Suppressor macrophage treated with lipopolysaccharide for 4 hours (primary cell): Measurements from ENCODE around the gene GHRHR.

Source experiments
- DNase-seq: peaks from one replicate; pipeline ENCODE4 v3.0.0-alpha.2; 2020

GHRHR gene

DNA sequence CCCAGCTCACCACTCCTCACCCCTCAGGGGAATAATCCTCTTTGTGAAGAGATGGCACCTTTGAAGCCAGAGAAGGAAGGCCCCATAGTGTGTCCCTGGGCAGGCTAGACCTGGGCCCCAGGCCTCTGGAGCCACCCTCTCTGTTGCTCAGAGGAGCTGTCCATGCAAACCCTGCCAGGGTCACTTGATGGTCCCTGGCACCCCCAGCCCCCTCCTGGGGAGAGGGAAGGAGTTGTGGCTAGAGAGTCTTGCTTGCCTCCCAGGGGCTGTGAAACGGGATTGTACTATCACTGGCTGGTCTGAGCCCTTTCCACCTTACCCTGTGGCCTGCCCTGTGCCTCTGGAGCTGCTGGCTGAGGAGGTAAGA lies 5.8 kb downstream of the GHRHR start:
- DNase-seq = no peak

DNA sequence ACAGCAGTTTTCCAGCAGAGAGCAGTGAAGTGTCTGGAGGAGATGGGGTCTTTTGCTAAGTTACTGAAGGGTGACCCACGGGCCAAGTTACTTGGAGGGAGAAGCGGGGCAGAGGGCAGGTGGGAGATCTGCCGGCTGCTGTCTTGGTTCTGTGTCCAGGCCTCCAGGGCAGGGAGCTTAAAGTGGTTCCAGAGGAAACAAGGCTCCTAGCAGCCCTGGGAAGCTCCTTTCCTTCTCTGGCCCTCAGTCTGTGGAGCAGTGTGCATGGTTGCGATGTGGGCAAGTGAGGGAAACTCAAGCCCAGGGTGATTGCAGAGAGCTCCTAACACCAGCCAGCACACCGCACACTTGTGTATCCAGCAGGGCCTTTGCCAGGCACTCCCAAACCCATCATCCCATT lies 6.3 kb downstream of the GHRHR start:
- no peak for DNase-seq

DNA sequence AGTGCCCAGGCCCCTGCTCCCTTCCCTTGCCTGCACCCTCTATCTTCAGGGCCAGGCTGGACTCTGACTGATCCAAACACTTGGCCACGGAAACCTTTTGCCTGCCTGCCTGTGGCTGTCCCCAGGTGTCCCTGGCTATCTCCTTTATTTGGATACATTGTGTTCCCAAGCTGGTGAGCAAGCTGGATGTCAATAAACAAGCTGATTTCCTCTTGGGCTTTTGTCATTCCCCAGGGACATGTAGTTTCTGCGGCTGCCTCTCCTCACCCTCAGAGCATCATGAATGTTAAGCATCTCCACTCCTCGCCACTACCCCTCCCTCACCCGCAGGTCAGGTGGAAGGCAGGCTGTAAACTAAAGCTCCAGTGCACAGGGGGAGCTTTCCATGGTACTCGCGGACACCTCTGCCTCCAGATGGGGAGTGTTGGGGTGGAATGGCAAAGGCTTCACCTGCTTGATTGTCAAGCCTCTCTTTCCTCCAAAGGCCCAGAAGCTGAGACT lies 6.9 kb downstream of the GHRHR start:
- DNase-seq = no peak

DNA sequence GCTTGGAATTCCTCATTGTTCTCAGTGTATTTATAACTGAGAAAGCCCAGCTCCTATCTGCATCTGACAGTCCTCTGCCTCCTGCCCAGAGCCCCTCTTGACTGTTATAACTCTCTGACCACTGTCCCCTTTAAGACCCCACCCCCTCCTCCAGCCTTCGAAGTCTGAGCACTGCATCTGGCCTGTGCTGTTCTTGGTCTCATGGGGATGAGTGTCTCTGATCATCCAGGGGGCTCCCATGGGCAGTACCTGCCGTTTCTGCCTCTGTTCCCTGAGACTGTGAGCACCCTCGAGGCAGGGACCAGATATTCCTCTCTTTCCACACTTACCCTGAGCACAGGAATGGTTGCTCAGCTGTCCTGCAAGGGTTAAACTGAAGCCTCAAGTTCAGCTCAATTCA lies 7.7 kb downstream of the GHRHR start:
- no peak for DNase-seq

DNA sequence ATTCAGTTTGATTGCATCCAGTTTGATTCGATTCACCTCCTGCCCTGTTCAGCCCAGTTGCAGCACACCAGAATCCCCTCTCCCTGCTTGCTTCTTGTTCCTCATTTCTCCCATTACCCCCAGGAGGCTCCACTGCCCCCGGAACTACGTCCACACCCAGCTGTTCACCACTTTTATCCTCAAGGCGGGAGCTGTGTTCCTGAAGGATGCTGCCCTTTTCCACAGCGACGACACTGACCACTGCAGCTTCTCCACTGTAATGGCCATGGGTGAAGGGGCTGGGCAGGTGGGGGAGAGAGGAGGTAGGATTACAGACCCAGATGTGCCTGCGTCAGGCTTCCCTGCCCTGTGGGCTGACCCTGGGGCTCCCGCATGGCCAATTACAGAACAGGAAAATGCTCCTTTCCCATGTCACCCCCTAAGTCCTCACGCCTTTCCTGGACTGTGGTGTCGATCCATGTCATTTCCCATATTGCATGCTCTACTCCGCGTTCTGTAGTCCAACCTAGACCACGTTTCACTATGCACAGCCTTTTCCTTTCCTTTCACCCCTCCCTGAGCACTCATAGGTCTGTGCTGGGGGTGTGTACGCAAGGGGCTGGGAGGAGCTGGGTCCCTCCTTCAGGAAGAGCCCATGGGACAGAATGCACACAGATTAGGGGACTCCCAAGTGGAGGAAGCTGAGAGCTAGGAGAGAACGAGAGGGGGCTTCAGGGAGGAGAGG lies 8.2 kb downstream of the GHRHR start:
- DNase-seq = no peak

DNA sequence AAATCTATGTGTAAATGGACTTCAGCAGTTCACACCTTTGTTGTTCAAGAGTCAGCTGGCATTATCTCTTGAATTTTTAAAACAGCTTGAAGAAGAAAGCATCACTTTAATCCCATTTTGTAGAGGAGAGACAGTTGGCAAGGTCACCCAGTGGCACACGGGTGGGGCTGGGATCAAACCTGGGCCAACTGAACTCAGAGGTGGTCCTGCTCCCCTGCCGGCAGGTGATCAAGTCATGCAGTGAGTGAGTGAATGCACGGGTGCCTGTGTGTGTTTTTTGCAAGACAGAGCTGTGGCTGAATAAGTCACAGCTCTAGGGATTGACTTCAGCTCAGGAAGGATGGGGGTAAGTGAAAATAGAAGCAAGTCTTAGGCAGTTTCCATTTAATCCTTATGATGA lies 9.5 kb downstream of the GHRHR start:
- DNase-seq = no peak

DNA sequence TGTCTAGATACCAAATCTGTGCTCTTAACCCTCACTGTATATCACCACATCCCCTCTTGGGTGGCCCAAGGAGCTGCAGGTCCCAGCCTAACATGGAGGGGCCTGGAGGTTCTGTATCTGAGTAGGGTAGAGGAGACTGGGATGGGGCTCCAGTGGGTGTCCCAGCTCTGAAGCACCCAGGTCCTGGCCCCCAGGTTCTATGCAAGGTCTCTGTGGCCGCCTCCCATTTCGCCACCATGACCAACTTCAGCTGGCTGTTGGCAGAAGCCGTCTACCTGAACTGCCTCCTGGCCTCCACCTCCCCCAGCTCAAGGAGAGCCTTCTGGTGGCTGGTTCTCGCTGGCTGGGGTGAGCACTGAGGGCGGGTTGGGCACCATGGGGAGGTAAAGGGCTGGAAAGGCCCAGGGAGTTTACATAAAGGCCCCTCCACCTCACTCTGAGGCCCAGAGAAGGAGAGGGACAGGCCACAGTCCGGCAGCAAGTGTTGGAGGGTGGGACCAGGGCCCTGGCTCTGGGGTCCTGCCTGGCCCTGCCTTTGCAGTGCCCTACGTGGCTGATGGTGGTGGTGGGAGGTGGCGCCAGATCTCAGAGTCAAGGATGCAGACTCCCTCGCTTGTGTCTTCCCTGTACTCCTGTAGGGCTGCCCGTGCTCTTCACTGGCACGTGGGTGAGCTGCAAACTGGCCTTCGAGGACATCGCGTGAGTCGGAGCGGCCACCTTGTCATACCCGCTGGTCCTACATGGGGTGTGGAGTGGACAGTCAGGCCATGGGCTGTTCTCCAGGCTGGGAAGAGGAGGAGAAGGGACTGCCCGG lies 10.2 kb downstream of the GHRHR start:
- DNase-seq = no peak

DNA sequence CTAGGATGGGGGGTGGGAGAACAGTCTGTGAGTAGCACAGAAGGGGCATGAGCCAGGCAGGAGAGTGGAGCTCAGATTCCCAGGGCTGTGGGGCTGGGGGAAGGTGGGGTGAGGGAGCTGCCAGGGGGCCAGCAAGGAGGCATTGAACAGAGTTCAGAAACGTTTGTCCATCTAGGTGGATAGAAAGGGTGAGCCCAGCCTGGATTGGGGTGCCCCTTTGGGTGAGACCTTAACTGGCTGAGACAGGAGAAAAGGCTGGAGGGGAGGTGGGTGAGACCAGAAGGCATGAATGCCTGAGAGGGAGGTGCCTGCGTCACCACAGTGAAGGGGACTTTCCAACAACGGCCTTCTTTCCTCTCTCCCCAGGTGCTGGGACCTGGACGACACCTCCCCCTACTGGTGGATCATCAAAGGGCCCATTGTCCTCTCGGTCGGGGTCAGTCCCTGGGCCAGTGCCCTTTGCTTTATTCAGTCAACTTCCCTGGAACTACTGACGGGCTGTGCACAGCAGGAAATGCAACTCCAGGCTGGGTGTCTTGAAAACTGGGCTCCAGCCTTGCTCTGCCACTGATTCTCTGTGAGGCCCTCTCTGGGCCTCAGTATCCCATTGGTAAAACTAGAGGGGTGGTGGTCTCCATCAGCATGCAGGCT lies 11.0 kb downstream of the GHRHR start:
- DNase-seq = peak; percentile 39

DNA sequence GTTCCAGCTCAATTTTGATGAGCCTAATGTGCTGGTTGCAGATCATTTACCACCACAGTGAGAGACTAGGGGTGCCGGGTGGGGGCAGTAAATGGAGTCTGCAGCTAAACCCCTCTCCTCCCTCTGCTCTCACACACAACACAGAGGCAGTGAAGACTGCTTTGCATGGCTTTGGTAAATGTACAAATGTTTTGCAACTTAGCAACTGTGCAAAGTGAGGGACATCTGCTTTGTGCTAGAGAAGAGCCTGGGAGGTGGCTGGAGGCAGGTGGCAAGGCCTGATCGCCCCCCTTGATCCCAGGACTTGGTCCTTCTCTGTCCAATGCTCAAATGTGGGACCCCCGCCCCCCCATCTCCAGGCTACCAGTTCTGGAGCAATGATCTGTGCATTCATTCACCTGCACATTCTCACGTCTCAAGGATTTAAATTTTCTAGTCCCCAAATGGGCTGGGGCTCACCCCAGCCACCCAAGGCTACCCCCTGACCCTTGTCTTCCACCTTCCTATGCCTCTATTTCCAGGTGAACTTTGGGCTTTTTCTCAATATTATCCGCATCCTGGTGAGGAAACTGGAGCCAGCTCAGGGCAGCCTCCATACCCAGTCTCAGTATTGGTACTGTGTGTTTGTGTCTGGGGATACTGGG lies 11.6 kb downstream of the GHRHR start:
- no peak for DNase-seq

DNA sequence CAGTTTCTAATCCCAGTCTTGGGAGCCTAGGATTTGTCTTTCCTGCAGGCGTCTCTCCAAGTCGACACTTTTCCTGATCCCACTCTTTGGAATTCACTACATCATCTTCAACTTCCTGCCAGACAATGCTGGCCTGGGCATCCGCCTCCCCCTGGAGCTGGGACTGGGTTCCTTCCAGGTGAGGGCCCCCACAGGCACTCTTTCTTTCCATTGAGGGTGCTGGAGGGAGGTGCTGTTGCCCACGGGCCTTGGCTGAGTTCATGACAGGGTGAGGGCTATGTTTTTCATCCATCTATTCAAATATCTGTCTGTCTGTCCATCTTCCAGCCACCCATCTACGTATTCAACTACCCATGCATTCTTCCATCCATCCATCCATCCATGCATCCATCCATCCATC lies 12.6 kb downstream of the GHRHR start:
- DNase-seq = no peak

DNA sequence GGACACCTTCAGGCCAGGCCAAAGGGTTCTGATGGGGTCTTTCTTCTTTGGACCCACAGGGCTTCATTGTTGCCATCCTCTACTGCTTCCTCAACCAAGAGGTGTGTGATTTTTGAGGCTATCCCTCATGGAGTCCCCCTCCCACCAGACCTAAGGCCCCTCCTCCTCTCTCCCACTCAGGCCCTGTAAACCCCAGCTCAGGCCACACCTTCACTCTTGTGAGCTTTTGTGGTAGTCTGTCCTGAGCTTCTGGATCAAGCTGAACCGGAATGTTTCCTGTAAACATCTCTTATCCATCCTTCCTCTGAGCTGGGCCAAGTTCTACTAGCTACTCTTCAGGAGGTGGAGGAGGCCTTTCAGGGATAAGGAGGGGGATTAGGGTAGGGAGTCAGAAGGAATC lies 13.5 kb downstream of the GHRHR start:
- no peak for DNase-seq

DNA sequence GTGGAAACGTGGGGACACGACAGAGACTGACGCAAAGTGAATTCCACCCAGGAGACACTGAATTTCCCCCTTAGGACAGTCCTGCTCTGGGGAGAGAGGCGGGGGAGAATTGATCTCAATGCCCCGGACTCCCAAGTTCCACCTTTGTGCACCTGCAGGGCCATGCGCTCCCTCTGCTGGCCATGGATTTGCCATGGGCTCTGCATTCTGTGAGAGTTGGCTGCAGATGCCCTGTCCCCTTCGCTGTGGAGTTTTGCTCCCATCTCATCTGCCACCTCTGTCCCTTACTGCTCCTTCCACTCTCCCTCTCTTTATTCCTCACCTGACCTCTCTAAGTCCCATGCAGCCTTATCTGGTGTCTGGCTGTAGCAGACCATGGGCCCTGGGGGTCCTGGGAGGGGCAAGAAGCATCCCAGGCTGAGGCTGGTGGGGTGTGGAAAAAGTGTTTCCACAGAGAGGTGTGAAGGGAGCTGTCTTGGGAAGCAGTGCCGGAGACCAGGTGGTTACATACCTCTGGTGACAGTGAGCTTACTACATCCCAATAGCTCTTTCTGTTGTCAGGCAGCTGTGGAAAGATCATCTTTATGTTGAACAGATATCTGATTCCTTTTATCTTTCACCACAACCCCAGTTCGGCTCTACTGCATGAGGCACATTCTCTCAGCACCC lies 14.3 kb downstream of the GHRHR start:
- DNase-seq = no peak

DNA sequence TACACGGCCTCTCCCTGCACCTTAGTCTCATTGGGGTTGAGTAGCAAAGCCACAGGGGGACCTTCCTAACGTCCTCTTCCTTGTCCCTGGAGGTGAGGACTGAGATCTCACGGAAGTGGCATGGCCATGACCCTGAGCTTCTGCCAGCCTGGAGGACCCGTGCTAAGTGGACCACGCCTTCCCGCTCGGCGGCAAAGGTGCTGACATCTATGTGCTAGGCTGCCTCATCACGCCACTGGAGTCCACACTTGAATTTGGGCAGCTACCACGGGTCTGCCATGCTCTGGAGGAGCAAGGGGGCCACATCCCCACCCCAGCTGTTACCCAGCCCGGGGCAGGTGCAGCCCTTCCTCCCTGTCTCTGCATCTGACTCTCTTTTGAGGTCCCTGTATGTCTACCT lies 15.3 kb downstream of the GHRHR start:
- DNase-seq = no peak

DNA sequence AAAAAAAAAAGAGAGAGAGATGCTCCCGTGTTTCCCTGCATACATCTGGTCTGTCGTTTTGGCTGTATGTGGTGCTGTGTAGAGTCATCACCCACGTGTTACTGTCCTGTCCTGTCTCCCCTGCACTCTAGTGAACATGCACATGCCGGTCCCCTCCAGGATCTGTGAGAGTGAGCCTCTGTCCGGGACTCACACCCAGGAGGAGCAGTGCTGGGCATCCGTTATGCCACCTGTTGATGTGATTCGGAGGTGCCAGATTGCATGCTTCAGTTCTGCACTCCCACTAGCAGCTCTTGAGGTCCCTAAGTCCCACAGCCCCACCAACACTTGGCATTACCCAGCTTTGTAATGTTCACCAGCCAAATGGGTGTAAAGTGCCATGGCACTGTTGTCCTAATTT lies 16.4 kb downstream of the GHRHR start:
- no peak for DNase-seq

DNA sequence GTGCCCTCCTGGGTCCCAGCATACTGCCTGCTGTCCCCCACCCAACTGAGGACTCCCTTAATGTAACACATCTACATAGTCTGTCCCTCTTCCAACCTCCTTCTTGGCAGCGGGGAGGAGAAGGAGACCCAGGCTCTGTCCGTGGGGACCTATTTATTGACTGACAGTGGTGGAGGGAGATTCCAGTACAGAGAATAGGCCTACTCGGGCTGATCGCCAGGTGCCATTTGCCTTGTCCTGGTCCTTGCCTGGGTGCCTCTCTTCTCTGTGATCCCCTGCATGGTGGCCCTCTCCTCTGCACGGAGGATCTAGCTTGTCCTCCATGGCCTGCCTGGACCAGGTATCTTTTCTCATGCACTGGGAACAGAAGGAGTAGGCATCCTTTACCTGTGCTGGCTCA lies 17.0 kb downstream of the GHRHR start:
- no peak for DNase-seq

DNA sequence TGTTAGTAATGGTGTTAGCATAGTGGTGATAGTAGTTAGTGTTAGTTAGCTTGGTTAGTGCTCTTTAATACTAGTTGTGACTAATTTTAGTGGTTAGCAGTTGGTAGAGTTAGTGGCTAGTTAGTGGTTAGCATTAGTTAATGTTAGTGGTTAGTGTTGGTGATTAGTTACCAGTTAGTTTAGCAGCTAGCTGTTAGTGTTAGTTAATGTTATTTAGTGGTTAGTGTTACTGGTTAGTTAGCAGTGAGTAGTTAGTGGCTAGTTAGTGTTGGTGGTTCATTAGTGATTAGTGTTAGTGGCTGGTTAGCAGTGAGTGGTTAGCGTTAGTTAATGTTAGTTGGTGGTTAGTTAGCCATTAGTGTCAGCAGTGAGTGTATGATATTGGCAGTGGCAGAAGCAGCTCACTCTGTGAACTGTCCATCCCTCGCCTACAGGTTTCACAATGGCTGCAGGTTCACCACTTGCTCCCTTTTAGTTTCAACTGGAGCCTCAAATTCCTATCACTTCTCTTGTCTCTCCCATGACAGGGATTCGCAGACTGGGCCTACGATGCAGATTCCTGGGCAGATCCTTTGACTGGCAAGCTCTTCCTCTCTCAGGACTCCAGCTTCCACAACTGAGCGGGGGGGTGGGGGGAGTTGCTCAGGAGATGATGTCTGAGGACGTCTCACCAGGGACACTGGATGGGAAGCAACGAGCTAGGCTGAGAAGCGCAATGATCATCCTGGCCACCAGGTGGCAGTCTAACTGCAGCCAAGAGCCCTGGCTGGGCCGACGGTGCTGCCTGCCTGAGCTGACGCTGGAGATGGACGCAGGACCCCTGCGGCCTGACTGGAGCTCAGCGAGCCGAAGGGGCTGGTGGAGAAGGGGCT lies 19.5 kb downstream of the GHRHR start:
- peak; percentile 84 for DNase-seq

DNA sequence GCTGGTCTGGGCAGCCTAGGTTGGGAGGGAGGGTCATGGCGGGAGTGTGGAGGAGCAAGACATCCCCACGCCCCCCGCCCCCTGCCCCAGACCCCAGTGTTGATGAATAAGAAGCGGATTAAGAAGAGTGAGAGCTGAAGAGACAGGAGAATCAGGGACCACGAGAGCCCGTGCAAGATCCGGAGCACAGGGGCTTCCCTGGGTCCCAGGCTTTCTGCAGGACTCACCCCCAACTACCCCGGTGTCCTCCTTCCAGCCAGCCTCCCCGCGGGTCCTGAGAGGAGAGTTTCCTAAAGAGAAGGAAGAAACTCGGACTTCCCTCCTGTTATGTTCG lies 20.1 kb downstream of the GHRHR start:
- DNase-seq = no peak

DNA sequence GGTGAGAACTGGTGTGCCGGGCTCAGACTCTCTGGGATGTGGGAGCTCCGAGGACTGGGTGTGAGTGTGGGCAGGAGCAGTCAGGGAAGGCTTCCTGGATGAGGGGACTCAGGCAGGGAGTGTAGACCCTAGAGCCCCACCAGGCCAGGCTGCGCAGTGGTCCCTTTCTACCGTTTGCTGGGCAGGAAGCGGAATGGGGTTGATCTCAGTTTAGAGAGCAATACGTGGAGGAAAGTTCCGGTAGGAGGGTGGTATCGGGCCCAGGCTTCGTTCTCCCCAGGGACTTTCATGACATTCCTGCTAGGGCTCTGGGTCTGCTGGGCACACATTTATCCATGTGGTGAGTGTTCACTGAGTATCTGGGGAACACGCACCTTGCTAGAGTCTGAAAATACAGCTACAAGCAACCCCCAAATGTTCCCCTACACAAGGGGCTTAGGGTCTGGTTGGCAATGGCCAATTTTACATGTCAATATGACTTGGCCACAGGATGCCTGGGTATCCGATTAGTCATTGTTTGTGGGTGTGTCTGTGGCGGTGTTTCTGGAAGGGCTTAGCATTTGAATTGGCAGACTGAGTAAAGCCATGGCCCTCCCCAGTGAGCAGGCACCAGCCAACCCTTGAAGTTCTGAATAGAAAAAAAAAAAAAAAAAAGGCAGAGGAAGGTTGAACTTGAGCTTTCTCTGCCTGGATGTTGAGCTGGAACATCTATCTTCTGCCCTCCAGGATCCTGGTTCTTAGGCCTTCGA lies 20.8 kb downstream of the GHRHR start:
- DNase-seq = peak; percentile 11

DNA sequence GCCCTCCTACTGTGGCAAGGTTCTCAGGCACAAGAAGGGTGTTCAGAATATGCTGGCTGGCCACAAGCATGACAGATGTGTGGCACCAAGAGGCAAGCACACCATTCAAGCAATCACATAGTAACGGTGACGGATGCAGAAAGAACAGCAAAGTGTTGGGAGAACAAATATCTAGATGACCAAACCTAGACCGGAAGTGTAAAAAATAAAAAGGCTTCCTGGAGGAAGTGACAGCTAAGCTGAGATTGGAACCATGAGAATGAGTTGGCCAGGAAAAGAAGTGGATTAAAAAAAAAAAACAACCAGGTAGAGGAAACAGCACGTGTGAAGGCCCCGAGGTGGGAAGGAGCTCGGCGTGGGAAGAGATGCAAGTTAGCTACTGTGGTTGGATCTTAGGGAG lies 22.0 kb downstream of the GHRHR start:
- no peak for DNase-seq

DNA sequence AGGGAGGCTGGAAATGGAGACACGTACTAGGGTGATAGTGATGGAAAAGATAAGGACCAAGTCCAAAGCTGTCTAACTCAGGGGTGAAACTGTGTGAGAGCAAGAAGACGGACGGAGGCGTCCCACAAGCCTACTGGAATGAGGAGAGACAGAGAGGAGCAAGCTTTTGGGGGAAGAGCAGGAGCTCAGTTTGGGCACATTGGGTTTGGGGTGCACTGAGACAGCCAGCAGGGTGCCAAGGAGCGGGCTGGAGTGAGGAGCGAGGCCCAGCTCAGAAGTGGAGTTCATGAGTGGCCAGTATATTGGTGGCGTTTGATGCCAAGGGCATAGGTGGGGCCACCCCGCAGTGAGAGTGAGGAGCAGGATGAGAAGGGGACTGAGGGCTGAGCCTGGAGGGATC lies 22.6 kb downstream of the GHRHR start:
- no peak for DNase-seq

DNA sequence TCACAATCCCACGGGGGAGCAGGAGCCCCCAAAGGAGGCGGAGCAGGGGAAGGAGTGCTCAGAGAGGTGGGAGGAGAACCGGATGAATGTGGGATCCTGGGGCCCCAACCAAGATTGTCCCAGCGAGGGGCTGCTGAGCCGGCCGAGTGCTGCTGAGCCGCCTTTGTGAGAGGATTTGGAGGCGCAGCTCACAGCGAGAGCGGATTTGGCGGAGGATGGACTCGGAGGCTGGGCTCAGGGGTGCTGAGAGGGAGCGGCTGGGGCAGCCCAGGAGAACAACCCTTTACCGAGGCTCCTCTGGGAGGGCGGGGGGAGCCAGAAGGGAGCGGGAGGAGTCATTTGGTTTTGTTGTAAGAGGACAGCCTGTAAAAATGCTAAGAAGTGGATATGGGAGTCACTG lies 23.0 kb downstream of the GHRHR start:
- no peak for DNase-seq
